ENCODE measurements around the gene KIF5A. TPM values are rescaled to one million over a fixed set of nuclear protein-coding genes. Genes with fewer than 3 reads are reported as not detected.

KIF5A gene
- polyA plus RNA-seq, 1 of the 3 experiments (the other 2 are of a cell fraction), result 6.2 TPM

- Histone ChIP-seq H3K4me2 (no peak overlapping the region), H3K9ac (no peak overlapping the region), H3K36me3 (replicated peaks in 1 of 2; ENCODE audit: control insufficient read depth in 1 of 2, insufficient read depth in 2 of 2, low read length in 1 of 2) (peaks cover 23 to 71% of the 10 kb centered on the region in 2 experiments), H3K9me2 (no peaks in the 10 kb centered on the region), H4K20me1 (ENCODE audit: insufficient read depth) (no peaks in the 10 kb centered on the region), H3K9me3 (no peaks in the 10 kb centered on the region), H3K27ac (ENCODE audit: low read depth in 2 of 2, low read length in 1 of 2) (no peak overlapping the region), H3F3A (replicated peaks; ENCODE audit: insufficient read depth) (no peaks in the 10 kb centered on the region), H3K4me3 (ENCODE audit: low read depth in 2 of 2, low read length in 1 of 2) (no peak overlapping the region), H3K4me1 (ENCODE audit: control insufficient read depth in 1 of 2, insufficient read depth in 2 of 2, low read depth in 1 of 2, low read length in 1 of 2) (no peaks in the 10 kb centered on the region), H3K79me2 (ENCODE audit: insufficient read depth) (no peaks in the 10 kb centered on the region), H2AFZ (ENCODE audit: low read depth) (no peak overlapping the region), H3K27me3 (ENCODE audit: insufficient read depth) (no peaks in the 10 kb centered on the region)
- ChIA-PET CTCF (interaction anchor here (1.1 to 11.3 kb wide), 5 partner anchors 7 to 117 kb away, joined by 5 to 110 read pairs (median 14); partner anchors contain the start of gene B4GALNT1), POLR2A (interaction anchor here (0.6 kb wide), 1 partner anchor 36 kb away, joined by 3 read pairs; no protein-coding TSS in a partner anchor)
- 73% methylated on average over 6 of the region's 12 CpGs for WGBS (ENCODE audit: low lambda C conversion rate)
- no peak for DNase-seq
- no peak for TF ChIP-seq RCOR1 (IDR thresholded peaks at IDR 0.05; ENCODE audit: low read length)
- TF ChIP-seq ZBTB33 (IDR thresholded peaks at IDR 0.05; ENCODE audit: borderline replicate concordance, low read depth), result no peak
- TF ChIP-seq CTCF (IDR thresholded peaks at IDR 0.05), result no peak
- no peak for TF ChIP-seq USF2 (IDR thresholded peaks at IDR 0.05; ENCODE audit: borderline replicate concordance, low read depth, low read length)
- no peak for TF ChIP-seq TAF1 (IDR thresholded peaks at IDR 0.05; ENCODE audit: borderline replicate concordance, low read depth, low read length)
- TF ChIP-seq ELF1 (IDR thresholded peaks at IDR 0.05), result no peak
- TF ChIP-seq GABPA (IDR thresholded peaks at IDR 0.05; ENCODE audit: low read depth), result no peak
- TF ChIP-seq REST (IDR thresholded peaks at IDR 0.05; ENCODE audit: low read depth, low read length), result no peak
Measured at GRCh38 chr12:57575771-57576612, 26.1 kb downstream of the KIF5A start.
